ENCODE results near the gene MEOX2. TPM values are rescaled to one million over a fixed set of nuclear protein-coding genes. Genes with fewer than 3 reads are reported as not detected.

The MEOX2 gene
- total and polyA plus RNA-seq, 2 of the 13 experiments (the other 11 are each of a cell fraction or from before 2014, with no cell fraction given), result not detected

DNA sequence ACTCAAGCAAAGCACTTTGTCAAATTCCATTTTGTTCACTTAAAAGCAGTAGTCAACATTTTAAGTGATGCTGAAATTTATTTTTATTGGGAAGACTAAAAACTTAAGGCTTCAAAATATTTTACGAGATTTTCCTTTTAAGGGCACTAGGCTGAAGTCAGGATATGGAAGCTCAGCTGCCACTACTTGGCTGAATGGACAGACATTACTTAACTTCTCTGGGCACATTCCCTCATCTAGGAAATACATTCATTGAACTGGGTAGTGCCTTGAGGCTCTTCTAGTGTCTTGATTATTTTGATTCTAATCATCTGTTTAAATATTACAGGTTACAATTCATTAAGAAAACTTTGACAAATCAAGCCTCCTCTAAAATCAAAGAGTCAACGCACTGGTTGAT, 11.1 kb downstream of the MEOX2 start (continued):
- TF ChIP-seq ZBTB34 (CRISPR knock-in tag; IDR thresholded peaks at IDR 0.05) (no peak), SRY (CRISPR knock-in tag; IDR thresholded peaks at IDR 0.05) (no peak), PLRG1 (conservative IDR thresholded peaks at IDR 0.05) (no peak), TSC22D2 (CRISPR knock-in tag; IDR thresholded peaks at IDR 0.05; ENCODE audit: borderline replicate concordance) (no peak), RNF219 (CRISPR knock-in tag; IDR thresholded peaks at IDR 0.05) (no peak), SSRP1 (CRISPR knock-in tag; IDR thresholded peaks at IDR 0.05) (no peak), GFI1 (CRISPR knock-in tag; IDR thresholded peaks at IDR 0.05; ENCODE audit: borderline replicate concordance) (no peak), ZNF772 (CRISPR knock-in tag; IDR thresholded peaks at IDR 0.05) (no peak), ZNF354B (CRISPR knock-in tag; IDR thresholded peaks at IDR 0.05) (no peak)
- TF ChIP-seq, protein P1, sequence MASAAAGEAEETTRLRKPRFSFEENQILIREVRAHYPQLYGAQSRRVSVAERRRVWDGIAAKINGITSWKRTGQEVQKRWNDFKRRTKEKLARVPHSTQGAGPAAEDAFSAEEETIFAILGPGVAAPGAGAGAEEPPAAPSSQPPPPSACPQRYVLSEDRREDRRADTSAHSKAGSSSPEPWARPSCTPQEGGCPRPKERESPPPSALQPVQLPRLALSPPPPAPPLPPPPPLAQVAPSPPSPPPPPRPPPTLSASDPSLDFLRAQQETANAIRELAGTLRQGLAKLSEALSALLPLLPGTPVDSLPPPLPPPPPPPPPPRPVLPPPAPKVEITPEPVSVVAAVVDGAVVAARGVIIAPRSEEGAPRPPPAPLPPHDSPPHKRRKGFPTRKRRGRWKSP (CRISPR knock-in tag; IDR thresholded peaks at IDR 0.05), result no peak

DNA sequence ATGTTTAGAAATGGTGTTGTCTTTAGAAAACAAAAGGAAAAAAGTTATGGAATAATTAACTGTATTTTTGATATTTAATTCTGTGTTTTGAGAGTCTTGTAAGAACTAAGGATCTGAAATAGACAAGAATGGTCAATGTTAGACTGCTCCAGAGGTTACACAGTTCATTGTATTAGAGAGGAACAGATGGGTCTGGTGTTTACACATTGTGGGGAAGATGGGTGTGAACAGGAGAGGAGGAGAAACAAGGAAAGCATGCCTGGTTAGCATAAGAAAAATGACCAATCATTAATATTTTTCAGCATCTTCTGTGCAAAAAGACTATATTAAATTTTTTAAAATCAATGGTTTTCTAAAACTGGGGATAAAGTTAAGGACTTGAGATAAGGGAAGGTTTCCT, 11.9 kb downstream of the MEOX2 start:
- intact Hi-C loops (cut with micrococcal nuclease; ENCODE audit: unreplicated experiment) (no loop called here), in situ Hi-C loops (cut with HindIII; ENCODE audit: extremely low pct_ligation_motif_present, low pct_unique_long_range_greater_than_20kb) (no loop called here)
- Histone ChIP-seq H3K9ac (ENCODE audit: insufficient read depth, low read depth, low read length) (no peak overlapping the region), H3K36me3 (replicated peaks in 1 of 2; ENCODE audit: control insufficient read depth in 1 of 2, insufficient read depth in 2 of 2, low read length in 2 of 2) (no peaks in the 10 kb centered on the region), H3K4me3 (replicated peaks in 1 of 3; ENCODE audit: insufficient read depth in 1 of 3, low read depth in 2 of 3, low read length in 3 of 3) (no peak overlapping the region), H3K4me1 (ENCODE audit: insufficient read depth, low read length) (no peaks in the 10 kb centered on the region), H3K9me3 (ENCODE audit: low read length) (no peaks in the 10 kb centered on the region; the same call in 1 of the 2 replicates), H4K20me1 (ENCODE audit: insufficient read depth, low read length) (no peaks in the 10 kb centered on the region), H3K79me2 (ENCODE audit: insufficient read depth, low read length) (no peaks in the 10 kb centered on the region), H3K27me3 (ENCODE audit: control insufficient read depth in 1 of 2, insufficient read depth in 2 of 2, low read length in 2 of 2) (no peaks in the 10 kb centered on the region), H2AFZ (ENCODE audit: low read length) (no peak overlapping the region), H3K4me2 (ENCODE audit: low read depth, low read length) (no peak overlapping the region), H3K27ac (ENCODE audit: extremely low read length, insufficient read depth, low read length) (no peak overlapping the region)
- TF ChIP-seq ZNF274 (CRISPR knock-in tag; IDR thresholded peaks at IDR 0.05) (no peak), HNRNPUL1 (IDR thresholded peaks at IDR 0.05; ENCODE audit: low read depth, low read length) (no peak), CEBPB (IDR thresholded peaks at IDR 0.05; ENCODE audit: borderline replicate concordance, low read depth, low read length) (no peak), NCOA5 (CRISPR knock-in tag; IDR thresholded peaks at IDR 0.05) (no peak), ZNF747 (CRISPR knock-in tag; IDR thresholded peaks at IDR 0.05; ENCODE audit: borderline replicate concordance) (no peak), SOX6 (IDR thresholded peaks at IDR 0.05) (no peak), SOX6 (CRISPR knock-in tag; IDR thresholded peaks at IDR 0.05) (no peak), NFKB2 (CRISPR knock-in tag; IDR thresholded peaks at IDR 0.05; ENCODE audit: borderline replicate concordance) (no peak), TSC22D2 (CRISPR knock-in tag; IDR thresholded peaks at IDR 0.05; ENCODE audit: borderline replicate concordance) (no peak), TBX2 (CRISPR knock-in tag; IDR thresholded peaks at IDR 0.05; ENCODE audit: borderline replicate concordance) (no peak), GABPA (IDR thresholded peaks at IDR 0.05; ENCODE audit: low read depth, low read length) (no peak), GABPA (CRISPR knock-in tag; IDR thresholded peaks at IDR 0.05; ENCODE audit: low read depth) (no peak), PAF1 (CRISPR knock-in tag; IDR thresholded peaks at IDR 0.05) (no peak)
- FAIRE-seq, result no peak
- ChIA-PET CTCF (ENCODE audit: low intra/inter-chr PET ratio, low total read pairs) (no interaction called here), POLR2A (no interaction called here)
- DNase-seq (ENCODE audit: low spot score), result no peak
- no peak for ATAC-seq
- BruUV-seq (replicated peaks), result no TSS peak
